ENCODE measurements around the gene DHX30. TPM values are rescaled to one million over a fixed set of nuclear protein-coding genes. Genes with fewer than 3 reads are reported as not detected.

The DHX30 gene
- total RNA-seq, 1 donor from 2014 or later: 70.9 TPM

DNA sequence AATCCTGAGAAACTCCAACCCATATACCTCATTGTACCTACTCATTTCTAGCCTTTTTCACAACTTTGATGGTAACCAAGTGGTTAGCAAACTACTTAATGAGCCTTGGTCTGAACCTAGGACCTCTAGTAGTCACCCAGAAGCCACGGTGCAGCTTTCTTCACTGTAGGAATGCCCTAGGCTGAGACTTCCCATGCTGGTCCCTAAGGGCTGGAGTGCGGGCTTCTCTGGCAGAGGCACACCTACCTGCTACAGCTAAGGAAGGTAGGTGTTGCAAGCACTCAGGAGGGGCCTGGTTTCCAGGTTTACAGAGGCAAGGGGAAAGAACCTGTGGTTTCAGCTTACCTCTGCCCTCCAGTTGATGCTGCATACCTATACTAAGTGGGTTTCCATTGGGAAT lies 65.4 kb downstream of the DHX30 start:
- Histone ChIP-seq H3K27me3 (no peaks in the 10 kb centered on the region), H3K9me3 (ENCODE audit: low read depth) (no peaks in the 10 kb centered on the region), H2AFZ (replicated peaks) (no peak overlapping the region), H3K9ac (no peak overlapping the region), H3K4me1 (peaks cover 12% of the 10 kb centered on the region), H3F3A (ENCODE audit: low read depth) (peaks cover 14% of the 10 kb centered on the region), H3K27ac (no peak overlapping the region), H3K4me3 (no peak overlapping the region), H4K20me1 (ENCODE audit: low read depth) (no peaks in the 10 kb centered on the region), H3K36me3 (no peaks in the 10 kb centered on the region), H3K79me2 (ENCODE audit: low read depth) (no peaks in the 10 kb centered on the region), H3K4me2 (no peak overlapping the region)
- peaks cover 11% of the 10 kb centered on the region for H3K4me1 Mint-ChIP-seq
- no peaks in the 10 kb centered on the region for H3K9me3 Mint-ChIP-seq
- peaks cover 44% of the 10 kb centered on the region for H3K36me3 Mint-ChIP-seq
- TF ChIP-seq EZH2phosphoT487 (IDR thresholded peaks at IDR 0.05): no peak
- TF ChIP-seq, protein P1, sequence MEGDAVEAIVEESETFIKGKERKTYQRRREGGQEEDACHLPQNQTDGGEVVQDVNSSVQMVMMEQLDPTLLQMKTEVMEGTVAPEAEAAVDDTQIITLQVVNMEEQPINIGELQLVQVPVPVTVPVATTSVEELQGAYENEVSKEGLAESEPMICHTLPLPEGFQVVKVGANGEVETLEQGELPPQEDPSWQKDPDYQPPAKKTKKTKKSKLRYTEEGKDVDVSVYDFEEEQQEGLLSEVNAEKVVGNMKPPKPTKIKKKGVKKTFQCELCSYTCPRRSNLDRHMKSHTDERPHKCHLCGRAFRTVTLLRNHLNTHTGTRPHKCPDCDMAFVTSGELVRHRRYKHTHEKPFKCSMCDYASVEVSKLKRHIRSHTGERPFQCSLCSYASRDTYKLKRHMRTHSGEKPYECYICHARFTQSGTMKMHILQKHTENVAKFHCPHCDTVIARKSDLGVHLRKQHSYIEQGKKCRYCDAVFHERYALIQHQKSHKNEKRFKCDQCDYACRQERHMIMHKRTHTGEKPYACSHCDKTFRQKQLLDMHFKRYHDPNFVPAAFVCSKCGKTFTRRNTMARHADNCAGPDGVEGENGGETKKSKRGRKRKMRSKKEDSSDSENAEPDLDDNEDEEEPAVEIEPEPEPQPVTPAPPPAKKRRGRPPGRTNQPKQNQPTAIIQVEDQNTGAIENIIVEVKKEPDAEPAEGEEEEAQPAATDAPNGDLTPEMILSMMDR (IDR thresholded peaks at IDR 0.05): no peak
- no peak for TF ChIP-seq EZH2 (IDR thresholded peaks at IDR 0.05)
- peaks cover 2% of the 10 kb centered on the region for H3K27me3 Mint-ChIP-seq (ENCODE audit: insufficient read depth, low read depth)
- no peak overlapping the region for H3K27ac Mint-ChIP-seq
- DNase-seq (ENCODE audit: low spot score): no peak
- H3K4me3 Mint-ChIP-seq: no peak overlapping the region

DNA sequence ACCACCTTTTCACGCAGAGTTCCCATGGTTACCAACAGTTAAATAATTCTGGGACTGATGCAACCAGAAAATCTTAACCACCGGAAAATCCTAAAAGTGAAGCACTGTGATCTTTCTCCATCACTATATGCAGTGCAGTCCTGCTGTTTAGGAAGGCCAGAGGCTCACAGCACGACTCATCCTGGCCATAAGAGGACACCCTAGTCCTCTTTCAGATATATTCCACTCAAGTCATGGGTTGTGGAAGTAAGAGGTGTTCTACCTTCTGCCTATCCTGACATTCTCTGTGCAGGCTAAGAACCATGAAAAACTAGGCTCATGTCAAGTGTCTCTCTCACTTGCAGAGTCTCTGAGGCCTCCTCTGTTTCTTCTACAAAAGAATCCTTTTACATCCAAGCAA lies 67.2 kb downstream of the DHX30 start:
- H3K4me1 Mint-ChIP-seq: peaks cover 17% of the 10 kb centered on the region
- TF ChIP-seq, protein P1 (IDR thresholded peaks at IDR 0.05): no peak
- no peak for TF ChIP-seq EZH2phosphoT487 (IDR thresholded peaks at IDR 0.05)
- no peak for TF ChIP-seq EZH2 (IDR thresholded peaks at IDR 0.05)
- H3K4me2 ChIP-seq: no peak overlapping the region
- peaks cover 2% of the 10 kb centered on the region for H3K27me3 Mint-ChIP-seq (ENCODE audit: insufficient read depth, low read depth)
- peaks cover 22% of the 10 kb centered on the region for H3K4me1 ChIP-seq
- H3K79me2 ChIP-seq (ENCODE audit: low read depth): no peaks in the 10 kb centered on the region
- no peak overlapping the region for H2AFZ ChIP-seq (replicated peaks)
- no peaks in the 10 kb centered on the region for H4K20me1 ChIP-seq (ENCODE audit: low read depth)
- no peaks in the 10 kb centered on the region for H3K9me3 Mint-ChIP-seq
- H3F3A ChIP-seq (ENCODE audit: low read depth): peaks cover 22% of the 10 kb centered on the region
- no peak overlapping the region for H3K4me3 ChIP-seq
- H3K9ac ChIP-seq: no peak overlapping the region
- H3K27ac ChIP-seq: no peak overlapping the region
- no peak overlapping the region for H3K4me3 Mint-ChIP-seq
- H3K9me3 ChIP-seq (ENCODE audit: low read depth): no peaks in the 10 kb centered on the region
- H3K27me3 ChIP-seq: no peaks in the 10 kb centered on the region
- H3K27ac Mint-ChIP-seq: no peak overlapping the region
- no peaks in the 10 kb centered on the region for H3K36me3 ChIP-seq
- no peak for DNase-seq (ENCODE audit: low spot score)
- H3K36me3 Mint-ChIP-seq: peaks cover 44% of the 10 kb centered on the region

DNA sequence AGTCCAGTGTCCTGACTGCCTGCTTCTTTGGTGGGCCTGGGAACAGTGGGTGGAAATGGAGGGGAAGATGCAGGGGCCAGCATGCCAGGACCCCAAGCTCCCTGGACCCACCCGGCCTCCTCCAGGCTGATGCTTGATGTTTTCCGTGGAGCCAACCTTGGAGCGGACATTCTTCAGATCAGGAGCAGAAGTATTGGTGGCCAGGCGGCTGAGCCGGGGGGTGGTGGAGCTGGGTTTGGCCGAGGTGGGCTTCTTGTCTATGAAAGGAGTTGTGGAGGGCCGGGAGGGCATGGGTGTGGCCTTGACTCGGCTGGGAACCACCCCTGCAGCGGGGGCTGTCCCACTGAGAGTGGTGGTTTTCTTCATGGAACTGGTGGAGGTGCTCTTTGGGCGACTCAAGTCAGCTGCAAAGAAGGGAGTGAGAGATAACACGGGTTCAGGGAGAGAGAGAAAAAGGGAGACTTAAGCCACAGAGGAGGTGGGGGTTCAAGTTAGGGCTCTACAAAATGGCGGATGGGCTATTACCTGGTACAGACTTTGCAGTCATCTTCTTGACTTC lies 67.8 kb downstream of the DHX30 start:
- no peaks in the 10 kb centered on the region for H3K9me3 Mint-ChIP-seq

More for the DNA sequence above, 67.8 kb downstream of the DHX30 start:
- no peak overlapping the region for H3K9ac ChIP-seq
- H3F3A ChIP-seq (ENCODE audit: low read depth): peaks cover 22% of the 10 kb centered on the region
- Mint-ChIP-seq H3K4me3 (no peak overlapping the region), H3K4me1 (peaks cover 18% of the 10 kb centered on the region), H3K36me3 (peaks cover 47% of the 10 kb centered on the region), H3K27ac (no peak overlapping the region), H3K27me3 (ENCODE audit: insufficient read depth, low read depth) (peaks cover 2% of the 10 kb centered on the region)
- TF ChIP-seq, protein P1 (IDR thresholded peaks at IDR 0.05): no peak
- TF ChIP-seq EZH2phosphoT487 (IDR thresholded peaks at IDR 0.05) (no peak), EZH2 (IDR thresholded peaks at IDR 0.05) (no peak)
- H3K4me1 ChIP-seq: peaks cover 23% of the 10 kb centered on the region
- H3K4me2 ChIP-seq: no peak overlapping the region
- no peaks in the 10 kb centered on the region for H3K36me3 ChIP-seq
- no peaks in the 10 kb centered on the region for H4K20me1 ChIP-seq (ENCODE audit: low read depth)
- H3K79me2 ChIP-seq (ENCODE audit: low read depth): no peaks in the 10 kb centered on the region
- no peak for DNase-seq (ENCODE audit: low spot score)
- no peak overlapping the region for H3K4me3 ChIP-seq
- H3K9me3 ChIP-seq (ENCODE audit: low read depth): no peaks in the 10 kb centered on the region
- no peak overlapping the region for H3K27ac ChIP-seq
- no peaks in the 10 kb centered on the region for H3K27me3 ChIP-seq
- no peak overlapping the region for H2AFZ ChIP-seq (replicated peaks)

Measured in neural progenitor cell (in vitro differentiated cells).